SU-DHL-6 (cell line): ENCODE measurements around the gene AP1G2.

ENCODE experiments used
- H2AFZ ChIP-seq: fragments of 200-600 bp; sonication (generic); 2 replicates; pipeline ENCODE4 v1.6.1; 2014; ENCODE audit warnings: low read depth, mild to moderate bottlenecking, moderate library complexity, mixed read lengths, antibody characterized with exemption, low read length; ENCODE audit not compliant: severe bottlenecking
- H3F3A ChIP-seq: fragments of 200-600 bp; shearing (Covaris generic); 2 replicates; pipeline ENCODE4 v1.6.0; 2016; ENCODE audit warnings: antibody characterized with exemption, mild to moderate bottlenecking; ENCODE audit not compliant: insufficient read depth
- H3K27ac ChIP-seq: fragments of 200-600 bp; sonication (generic); 2 replicates; pipeline ENCODE4 v1.5.1; 2016; ENCODE audit warnings: low read depth, mild to moderate bottlenecking, low read length, moderate library complexity, mixed read lengths
- H3K27me3 ChIP-seq: fragments of 200-600 bp; sonication (generic), shearing (Covaris generic); 2 replicates; pipeline ENCODE4 v1.6.0; 2014; ENCODE audit warnings: mild to moderate bottlenecking, low read length
- H3K36me3 ChIP-seq: fragments of 200-600 bp; sonication (generic); 2 replicates; pipeline ENCODE4 v1.6.1; 2014; ENCODE audit warnings: mild to moderate bottlenecking, low read length, mixed read lengths
- H3K4me2 ChIP-seq: fragments of 300-600, 200-600 bp; shearing (Covaris generic), sonication (generic); 2 replicates; pipeline ENCODE4 v1.6.0; 2014; ENCODE audit warnings: low read length, low read depth, mild to moderate bottlenecking; ENCODE audit not compliant: poor library complexity, severe bottlenecking
- H3K4me3 ChIP-seq: fragments of 200-600 bp; sonication (generic); 2 replicates; pipeline ENCODE4 v1.5.1; 2014; ENCODE audit warnings: antibody characterized with exemption, low read length, mild to moderate bottlenecking, mixed read lengths; ENCODE audit not compliant: insufficient read depth, poor library complexity, severe bottlenecking
- H3K79me2 ChIP-seq: fragments of 200-600 bp; sonication (generic); 2 replicates; pipeline ENCODE4 v1.6.1; 2014; ENCODE audit warnings: mild to moderate bottlenecking, low read length, moderate library complexity; ENCODE audit not compliant: insufficient read depth
- H3K9ac ChIP-seq: fragments of 200-600 bp; sonication (generic); 2 replicates; pipeline ENCODE4 v1.7.0; 2014; ENCODE audit warnings: mild to moderate bottlenecking, low read length
- H3K9me2 ChIP-seq: fragments of 200-600 bp; sonication (generic); replicated peaks from 2 replicates; pipeline ENCODE4 v1.6.1; 2014; ENCODE audit warnings: low read length; ENCODE audit not compliant: insufficient read depth
- H3K9me3 ChIP-seq: fragments of 200-600 bp; sonication (generic); 2 replicates; pipeline ENCODE4 v1.6.1; 2014; ENCODE audit warnings: low read length, mixed read lengths; ENCODE audit not compliant: insufficient read depth
- H4K20me1 ChIP-seq: fragments of 200-600 bp; sonication (generic); 2 replicates; pipeline ENCODE4 v1.6.1; 2014; ENCODE audit warnings: low read depth, mild to moderate bottlenecking, antibody characterized with exemption, low read length, moderate library complexity, mixed read lengths
- CTCF ChIP-seq: fragments of 200-600 bp; sonication (generic); IDR thresholded peaks from one replicate; pipeline ENCODE4 v1.5.1; 2017; ENCODE audit warnings: antibody characterized with exemption, mild to moderate bottlenecking, low read length, moderate library complexity; ENCODE audit not compliant: insufficient read depth, poor library complexity, severe bottlenecking
- EZH2phosphoT487 ChIP-seq: fragments of 200-600 bp; sonication (generic), shearing (Covaris generic); conservative IDR thresholded peaks from 2 replicates; pipeline ENCODE4 v1.6.1; 2018; ENCODE audit warnings: mild to moderate bottlenecking, antibody characterized with exemption, low read length, moderate library complexity, mixed read lengths

The AP1G2 gene

DNA sequence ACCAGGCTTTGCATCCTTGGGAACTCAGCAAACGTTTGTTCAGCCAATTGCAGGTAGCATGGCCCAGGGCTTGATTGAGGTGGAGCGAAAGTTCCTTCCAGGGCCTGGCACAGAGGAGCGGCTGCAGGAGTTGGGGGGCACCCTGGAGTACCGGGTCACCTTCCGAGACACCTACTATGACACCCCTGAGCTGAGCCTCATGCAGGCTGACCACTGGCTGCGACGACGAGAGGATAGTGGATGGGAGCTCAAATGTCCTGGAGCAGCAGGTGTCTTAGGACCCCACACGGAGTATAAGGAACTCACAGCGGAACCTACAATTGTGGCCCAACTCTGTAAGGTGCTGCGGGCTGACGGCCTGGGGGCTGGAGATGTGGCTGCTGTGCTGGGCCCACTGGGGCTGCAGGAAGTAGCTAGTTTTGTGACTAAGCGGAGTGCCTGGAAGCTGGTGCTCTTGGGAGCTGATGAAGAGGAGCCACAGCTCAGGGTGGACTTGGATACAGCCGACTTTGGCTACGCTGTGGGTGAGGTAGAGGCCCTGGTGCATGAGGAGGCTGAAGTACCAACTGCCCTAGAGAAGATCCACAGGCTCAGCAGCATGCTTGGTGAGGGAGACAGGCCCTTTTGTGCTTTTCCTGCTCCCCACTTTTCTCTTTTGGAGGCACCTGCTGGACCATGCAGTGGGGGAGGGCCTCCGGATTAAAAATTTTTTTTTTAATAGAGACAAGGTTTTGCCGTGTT, 10.7 kb downstream of the AP1G2 start:
- Histone ChIP-seq H3K27me3 (no peaks in the 10 kb centered on the region), H3K9ac (peak overlapping the region; percentile 75), H3F3A (peaks cover 15% of the 10 kb centered on the region), H3K4me3 (peak overlapping the region; percentile 67), H3K9me2 (no peaks in the 10 kb centered on the region), H4K20me1 (no peaks in the 10 kb centered on the region), H3K9me3 (no peaks in the 10 kb centered on the region), H3K36me3 (no peaks in the 10 kb centered on the region), H3K4me2 (peak overlapping the region; percentile 89), H2AFZ (peak overlapping the region; percentile 37), H3K27ac (peak overlapping the region; percentile 49), H3K79me2 (peaks cover 10% of the 10 kb centered on the region; the same call in 1 of the 2 replicates)
- no peak for TF ChIP-seq CTCF
- TF ChIP-seq EZH2phosphoT487 = no peak

- Histone ChIP-seq H3K27me3 (no peaks in the 10 kb centered on the region), H3K9me2 (no peaks in the 10 kb centered on the region), H2AFZ (peak within 1 kb of the TSS; percentile 37), H3K4me3 (peak within 1 kb of the TSS; percentile 67), H3K36me3 (no peaks in the 10 kb centered on the region), H3K9me3 (no peaks in the 10 kb centered on the region), H3K9ac (peak within 1 kb of the TSS; percentile 75), H3K4me2 (peak within 1 kb of the TSS; percentile 89), H4K20me1 (no peaks in the 10 kb centered on the region), H3K79me2 (peaks cover 10% of the 10 kb centered on the region; the same call in 1 of the 2 replicates), H3K27ac (peak within 1 kb of the TSS; percentile 49), H3F3A (peaks cover 15% of the 10 kb centered on the region)
- TF ChIP-seq EZH2phosphoT487 = no peak
- no peak for TF ChIP-seq CTCF
Observed at GRCh38 chr14:23555882-23556699, 11.5 kb downstream of the AP1G2 start, which contains the start of gene THTPA. Gene THTPA (plus strand): TSS chr14:23556271. CDS start chr14:23556758, 487 bp downstream.

DNA sequence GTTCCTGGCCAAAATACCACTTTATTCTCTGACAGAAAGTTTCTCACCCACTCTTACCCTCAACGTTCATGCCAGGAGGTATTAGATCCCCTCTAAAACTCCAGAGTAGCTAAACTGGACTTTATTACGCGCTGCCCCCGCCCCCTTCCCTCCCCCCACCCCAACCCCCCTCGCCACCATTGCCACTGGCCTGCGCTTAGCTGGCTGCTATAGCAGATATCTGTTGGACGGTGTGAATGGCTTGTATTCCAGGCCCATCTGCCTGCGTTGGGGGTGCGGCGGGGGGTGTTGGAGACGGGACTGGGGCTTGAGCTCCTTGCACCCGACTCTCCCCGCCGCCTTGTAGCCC, 12.1 kb downstream of the AP1G2 start:
- Histone ChIP-seq H3K27ac (no peak overlapping the region), H3K9me2 (no peaks in the 10 kb centered on the region), H2AFZ (peak overlapping the region; percentile 37)

More for the DNA sequence above, 12.1 kb downstream of the AP1G2 start:
- H4K20me1 ChIP-seq = no peaks in the 10 kb centered on the region
- peaks cover 10% of the 10 kb centered on the region; the same call in 1 of the 2 replicates for H3K79me2 ChIP-seq
- H3K36me3 ChIP-seq = no peaks in the 10 kb centered on the region
- peaks cover 15% of the 10 kb centered on the region for H3F3A ChIP-seq
- peak overlapping the region; percentile 75 for H3K9ac ChIP-seq
- peak overlapping the region; percentile 67 for H3K4me3 ChIP-seq
- H3K9me3 ChIP-seq = no peaks in the 10 kb centered on the region
- no peaks in the 10 kb centered on the region for H3K27me3 ChIP-seq
- TF ChIP-seq EZH2phosphoT487 = no peak
- no peak for TF ChIP-seq CTCF
- H3K4me2 ChIP-seq = peak overlapping the region; percentile 89
